Measurements from ENCODE around the gene LNX1.

LNX1 gene

GRCh38 chr4:53557669-53558064 lies 33.6 kb downstream of the LNX1 start:
- Histone ChIP-seq H3K27ac (ENCODE audit: insufficient read depth, low read depth, low read length, poor library complexity, severe bottlenecking) (no peak overlapping the region), H3K9me3 (ENCODE audit: control insufficient read depth, low read length) (no peaks in the 10 kb centered on the region), H3K4me1 (ENCODE audit: control insufficient read depth, insufficient read depth, low read length) (no peaks in the 10 kb centered on the region), H3K4me3 (ENCODE audit: insufficient read depth, low read depth, low read length) (no peak overlapping the region), H3K36me3 (ENCODE audit: control insufficient read depth, insufficient read depth, low read length) (no peaks in the 10 kb centered on the region), H3K27me3 (ENCODE audit: control insufficient read depth, insufficient read depth, low read length, poor library complexity, severe bottlenecking) (no peaks in the 10 kb centered on the region)
- WGBS, 2 experiments, result 84 to 85% methylated on average over 4 to 5 of the region's 5 CpGs

DNA sequence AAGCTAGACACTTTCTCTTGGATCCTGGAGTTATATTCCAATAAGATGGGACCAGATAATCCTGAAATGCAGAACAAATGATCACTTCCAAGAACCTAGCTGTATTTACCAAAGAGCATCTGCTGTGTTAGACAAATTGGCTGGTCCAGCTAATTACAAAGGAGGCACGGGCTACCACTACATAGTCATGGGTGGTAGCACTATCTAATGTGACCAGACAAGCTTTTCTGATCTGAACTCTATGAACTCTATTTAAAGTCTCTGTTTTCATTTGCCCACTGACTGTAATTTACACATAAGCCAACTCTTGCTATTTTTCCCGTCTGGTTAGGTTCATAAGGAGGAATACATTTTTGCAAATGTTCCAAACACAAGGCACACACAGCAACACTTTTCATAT lies 34.6 kb downstream of the LNX1 start:
- no peak overlapping the region for H3K27ac ChIP-seq (ENCODE audit: insufficient read depth, low read depth, low read length, poor library complexity, severe bottlenecking)
- WGBS, 2 experiments, result 87 to 92% methylated on average over 2 of the region's 2 CpGs
- H3K9me3 ChIP-seq (ENCODE audit: control insufficient read depth, low read length), result no peaks in the 10 kb centered on the region
- H3K4me1 ChIP-seq (ENCODE audit: control insufficient read depth, insufficient read depth, low read length), result no peaks in the 10 kb centered on the region
- H3K4me3 ChIP-seq (ENCODE audit: insufficient read depth, low read depth, low read length), result no peak overlapping the region
- no peaks in the 10 kb centered on the region for H3K36me3 ChIP-seq (ENCODE audit: control insufficient read depth, insufficient read depth, low read length)
- H3K27me3 ChIP-seq (ENCODE audit: control insufficient read depth, insufficient read depth, low read length, poor library complexity, severe bottlenecking), result no peaks in the 10 kb centered on the region

DNA sequence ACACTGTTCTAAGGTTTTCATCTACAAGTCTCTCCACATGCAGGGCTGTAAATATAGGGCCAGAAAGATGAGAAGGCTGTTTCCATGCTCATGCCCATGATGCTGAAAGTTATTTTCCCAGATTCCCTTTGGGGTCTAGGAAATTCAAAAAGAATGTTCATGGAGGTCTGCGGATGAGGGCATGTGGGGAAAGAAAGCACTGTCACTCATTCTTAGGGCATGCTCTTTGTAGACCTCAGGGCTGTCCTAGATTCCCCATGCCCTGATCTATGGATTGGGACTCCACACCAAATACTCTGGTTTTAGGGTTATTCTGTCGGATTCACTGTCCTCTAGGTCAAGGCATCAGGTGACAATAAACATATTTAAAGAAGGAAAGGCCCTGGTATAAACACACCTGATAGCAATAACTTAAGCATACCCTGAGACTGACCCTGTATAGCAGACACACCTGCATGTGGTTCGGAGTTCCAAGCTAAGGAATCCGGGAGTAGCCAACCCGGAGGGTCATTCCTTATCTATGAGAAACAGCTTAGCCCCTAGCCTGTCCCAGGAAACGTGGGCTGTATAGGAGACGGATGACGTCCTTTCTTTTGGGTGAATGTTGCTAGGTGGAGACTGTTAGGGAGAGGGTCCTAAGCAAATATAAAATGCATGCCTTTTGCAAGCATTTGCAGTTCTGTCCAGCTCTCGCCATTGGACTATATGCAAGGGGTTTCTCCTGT lies 37.6 kb downstream of the LNX1 start:
- WGBS, 2 experiments, result 94 to 97% methylated on average over 9 of the region's 9 CpGs
- H3K27me3 ChIP-seq (ENCODE audit: control insufficient read depth, insufficient read depth, low read length, poor library complexity, severe bottlenecking), result no peaks in the 10 kb centered on the region
- H3K4me1 ChIP-seq (ENCODE audit: control insufficient read depth, insufficient read depth, low read length), result no peaks in the 10 kb centered on the region
- H3K4me3 ChIP-seq (ENCODE audit: insufficient read depth, low read depth, low read length), result no peak overlapping the region
- no peak overlapping the region for H3K27ac ChIP-seq (ENCODE audit: insufficient read depth, low read depth, low read length, poor library complexity, severe bottlenecking)
- no peaks in the 10 kb centered on the region for H3K9me3 ChIP-seq (ENCODE audit: control insufficient read depth, low read length)
- H3K36me3 ChIP-seq (ENCODE audit: control insufficient read depth, insufficient read depth, low read length), result no peaks in the 10 kb centered on the region

DNA sequence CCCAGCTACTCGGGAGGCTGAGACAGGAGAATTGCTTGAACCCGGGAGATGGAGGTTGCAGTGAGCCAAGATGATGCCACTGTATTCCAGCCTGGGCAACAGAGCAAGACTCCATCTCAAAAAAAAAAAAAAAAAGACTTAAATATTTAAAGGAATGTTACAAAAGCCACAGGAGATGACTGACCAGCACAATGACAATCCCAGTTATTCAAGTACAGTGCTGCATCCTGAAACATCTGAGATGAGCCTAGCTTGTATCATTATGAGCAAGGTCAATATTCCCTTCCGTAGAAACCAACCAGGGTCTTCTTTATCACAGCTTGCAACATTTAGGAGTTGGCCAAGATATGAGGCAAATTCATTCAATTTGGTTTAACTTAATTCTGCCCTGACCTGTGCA lies 38.6 kb downstream of the LNX1 start:
- no peak overlapping the region for H3K27ac ChIP-seq (ENCODE audit: insufficient read depth, low read depth, low read length, poor library complexity, severe bottlenecking)
- 89 to 94% methylated on average over 3 of the region's 3 CpGs for WGBS, 2 experiments
- no peaks in the 10 kb centered on the region for H3K4me1 ChIP-seq (ENCODE audit: control insufficient read depth, insufficient read depth, low read length)
- no peaks in the 10 kb centered on the region for H3K36me3 ChIP-seq (ENCODE audit: control insufficient read depth, insufficient read depth, low read length)
- no peaks in the 10 kb centered on the region for H3K9me3 ChIP-seq (ENCODE audit: control insufficient read depth, low read length)
- no peak overlapping the region for H3K4me3 ChIP-seq (ENCODE audit: insufficient read depth, low read depth, low read length)
- no peaks in the 10 kb centered on the region for H3K27me3 ChIP-seq (ENCODE audit: control insufficient read depth, insufficient read depth, low read length, poor library complexity, severe bottlenecking)

DNA sequence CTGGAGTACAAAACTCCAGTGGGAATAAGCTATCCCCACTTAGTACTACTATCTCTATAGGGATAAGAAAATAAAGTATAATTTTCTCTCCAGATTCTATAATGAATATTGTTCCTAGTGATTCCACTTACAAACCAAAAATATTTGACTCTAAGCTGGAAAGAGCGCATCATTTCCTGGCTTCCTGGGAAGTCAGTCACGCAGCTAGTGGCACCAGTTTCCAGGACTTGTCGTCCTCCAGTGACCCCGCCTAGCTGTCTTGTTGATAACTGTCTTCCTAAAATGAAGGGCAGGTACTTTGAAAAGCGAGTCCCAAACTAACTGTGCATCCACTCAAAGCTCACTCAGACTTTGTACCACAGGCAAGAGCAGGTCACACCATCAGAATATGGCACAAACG lies 39.3 kb downstream of the LNX1 start:
- no peak overlapping the region for H3K27ac ChIP-seq (ENCODE audit: insufficient read depth, low read depth, low read length, poor library complexity, severe bottlenecking)
- H3K4me1 ChIP-seq (ENCODE audit: control insufficient read depth, insufficient read depth, low read length), result no peaks in the 10 kb centered on the region
- no peaks in the 10 kb centered on the region for H3K27me3 ChIP-seq (ENCODE audit: control insufficient read depth, insufficient read depth, low read length, poor library complexity, severe bottlenecking)
- H3K4me3 ChIP-seq (ENCODE audit: insufficient read depth, low read depth, low read length), result no peak overlapping the region
- no peaks in the 10 kb centered on the region for H3K36me3 ChIP-seq (ENCODE audit: control insufficient read depth, insufficient read depth, low read length)
- H3K9me3 ChIP-seq (ENCODE audit: control insufficient read depth, low read length), result no peaks in the 10 kb centered on the region
- WGBS, 2 experiments, result 92 to 93% methylated on average over 6 of the region's 6 CpGs

DNA sequence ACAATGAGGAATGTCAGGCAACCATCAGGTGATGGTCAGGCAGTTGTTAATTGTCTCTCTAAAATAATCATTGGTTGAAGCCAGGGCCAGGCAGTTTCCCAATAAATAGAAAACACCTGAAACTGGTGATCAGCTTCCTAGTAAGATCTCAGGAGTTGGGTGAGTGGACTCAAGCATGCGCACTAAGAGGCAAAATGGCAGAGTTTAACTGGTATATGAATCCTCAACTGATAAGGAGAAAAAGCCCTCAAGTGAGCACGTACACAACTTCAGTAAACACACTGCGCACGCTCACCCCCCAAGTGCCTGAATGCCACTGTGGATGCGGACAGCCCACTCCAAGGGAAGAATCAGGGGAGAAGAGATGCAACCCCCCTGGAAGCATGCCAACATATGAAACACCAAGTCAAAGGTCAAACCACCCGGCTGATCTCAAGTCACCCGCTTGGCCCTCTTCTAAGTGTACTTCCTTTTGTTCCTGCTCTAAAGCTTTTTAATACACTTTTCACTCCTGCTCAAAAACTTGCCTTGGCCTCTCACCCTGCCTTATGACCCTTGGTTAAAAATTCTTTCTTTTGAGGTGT lies 39.9 kb downstream of the LNX1 start:
- no peak overlapping the region for H3K27ac ChIP-seq (ENCODE audit: insufficient read depth, low read depth, low read length, poor library complexity, severe bottlenecking)
- H3K4me1 ChIP-seq (ENCODE audit: control insufficient read depth, insufficient read depth, low read length), result no peaks in the 10 kb centered on the region
- no peak overlapping the region for H3K4me3 ChIP-seq (ENCODE audit: insufficient read depth, low read depth, low read length)
- H3K27me3 ChIP-seq (ENCODE audit: control insufficient read depth, insufficient read depth, low read length, poor library complexity, severe bottlenecking), result no peaks in the 10 kb centered on the region
- no peaks in the 10 kb centered on the region for H3K9me3 ChIP-seq (ENCODE audit: control insufficient read depth, low read length)
- no peaks in the 10 kb centered on the region for H3K36me3 ChIP-seq (ENCODE audit: control insufficient read depth, insufficient read depth, low read length)
- WGBS, 2 experiments, result 82% methylated on average over 7 of the region's 7 CpGs

GRCh38 chr4:53548662-53549061 lies 42.6 kb downstream of the LNX1 start:
- no peaks in the 10 kb centered on the region for H3K36me3 ChIP-seq (ENCODE audit: control insufficient read depth, insufficient read depth, low read length)
- WGBS, 2 experiments, result 90 to 93% methylated on average over 2 to 3 of the region's 3 CpGs
- no peaks in the 10 kb centered on the region for H3K27me3 ChIP-seq (ENCODE audit: control insufficient read depth, insufficient read depth, low read length, poor library complexity, severe bottlenecking)
- no peak overlapping the region for H3K4me3 ChIP-seq (ENCODE audit: insufficient read depth, low read depth, low read length)
- H3K9me3 ChIP-seq (ENCODE audit: control insufficient read depth, low read length), result no peaks in the 10 kb centered on the region
- H3K4me1 ChIP-seq (ENCODE audit: control insufficient read depth, insufficient read depth, low read length), result no peaks in the 10 kb centered on the region
- no peak overlapping the region for H3K27ac ChIP-seq (ENCODE audit: insufficient read depth, low read depth, low read length, poor library complexity, severe bottlenecking)

GRCh38 chr4:53547983-53548382 lies 43.3 kb downstream of the LNX1 start:
- Histone ChIP-seq H3K27ac (ENCODE audit: insufficient read depth, low read depth, low read length, poor library complexity, severe bottlenecking) (no peak overlapping the region), H3K9me3 (ENCODE audit: control insufficient read depth, low read length) (no peaks in the 10 kb centered on the region), H3K4me1 (ENCODE audit: control insufficient read depth, insufficient read depth, low read length) (no peaks in the 10 kb centered on the region), H3K4me3 (ENCODE audit: insufficient read depth, low read depth, low read length) (no peak overlapping the region), H3K36me3 (ENCODE audit: control insufficient read depth, insufficient read depth, low read length) (no peaks in the 10 kb centered on the region), H3K27me3 (ENCODE audit: control insufficient read depth, insufficient read depth, low read length, poor library complexity, severe bottlenecking) (no peaks in the 10 kb centered on the region)
- 68 to 94% methylated on average over 2 of the region's 2 CpGs for WGBS, 2 experiments

GRCh38 chr4:53545942-53546581 lies 45.2 kb downstream of the LNX1 start:
- Histone ChIP-seq H3K36me3 (ENCODE audit: control insufficient read depth, insufficient read depth, low read length) (no peaks in the 10 kb centered on the region), H3K27me3 (ENCODE audit: control insufficient read depth, insufficient read depth, low read length, poor library complexity, severe bottlenecking) (no peaks in the 10 kb centered on the region), H3K9me3 (ENCODE audit: control insufficient read depth, low read length) (no peaks in the 10 kb centered on the region), H3K4me1 (ENCODE audit: control insufficient read depth, insufficient read depth, low read length) (no peaks in the 10 kb centered on the region), H3K27ac (ENCODE audit: insufficient read depth, low read depth, low read length, poor library complexity, severe bottlenecking) (no peak overlapping the region), H3K4me3 (ENCODE audit: insufficient read depth, low read depth, low read length) (no peak overlapping the region)
- WGBS, 2 experiments, result 86 to 96% methylated on average over 3 of the region's 3 CpGs

GRCh38 chr4:53545273-53545672 lies 46.0 kb downstream of the LNX1 start:
- Histone ChIP-seq H3K9me3 (ENCODE audit: control insufficient read depth, low read length) (no peaks in the 10 kb centered on the region), H3K27me3 (ENCODE audit: control insufficient read depth, insufficient read depth, low read length, poor library complexity, severe bottlenecking) (no peaks in the 10 kb centered on the region), H3K4me3 (ENCODE audit: insufficient read depth, low read depth, low read length) (no peak overlapping the region), H3K36me3 (ENCODE audit: control insufficient read depth, insufficient read depth, low read length) (no peaks in the 10 kb centered on the region), H3K4me1 (ENCODE audit: control insufficient read depth, insufficient read depth, low read length) (no peaks in the 10 kb centered on the region), H3K27ac (ENCODE audit: insufficient read depth, low read depth, low read length, poor library complexity, severe bottlenecking) (no peak overlapping the region)
- WGBS, 2 experiments, result 60 to 93% methylated on average over 1 of the region's 1 CpG
